BE2C (cell line): ENCODE results near the gene TRERF1.

Experiments
- DNase-seq: peaks from one replicate; pipeline ENCODE4 v3.0.0-alpha.2; 2020
- H3K27me3 ChIP-seq: fragments of 250-450 bp; sonication (Bioruptor Pico); 2 replicates; pipeline ENCODE4 v1.5.1; 2020; ENCODE audit warnings: mild to moderate bottlenecking
- H3K36me3 ChIP-seq: fragments of 250-450 bp; sonication (Bioruptor Pico); 2 replicates; pipeline ENCODE4 v1.5.1; 2020; ENCODE audit warnings: mild to moderate bottlenecking
- H3K4me1 ChIP-seq: fragments of 250-450 bp; sonication (Bioruptor Pico); 2 replicates; pipeline ENCODE4 v1.5.1; 2020
- H3K4me3 ChIP-seq: 2 replicates; pipeline ENCODE4 v1.5.1; 2011; ENCODE audit warnings: low read depth, low read length
- H3K9me3 ChIP-seq: fragments of 250-450 bp; sonication (Bioruptor Pico); 2 replicates; pipeline ENCODE4 v1.5.1; 2020
- CTCF ChIP-seq: IDR thresholded peaks from 2 replicates; pipeline ENCODE4 v1.5.1; 2012; ENCODE audit warnings: mild to moderate bottlenecking, low read depth, low read length

The TRERF1 gene

GRCh38 chr6:42403831-42404230 is 47.9 kb downstream of the TRERF1 start:
- no peaks in the 10 kb centered on the region for H3K36me3 ChIP-seq
- H3K4me1 ChIP-seq = peaks cover 3% of the 10 kb centered on the region; the same call in 1 of the 2 replicates
- no peak for DNase-seq
- H3K9me3 ChIP-seq = no peaks in the 10 kb centered on the region
- H3K27me3 ChIP-seq = no peaks in the 10 kb centered on the region
- H3K4me3 ChIP-seq = no peak overlapping the region
- TF ChIP-seq CTCF = no peak

GRCh38 chr6:42403421-42403820 is 48.3 kb downstream of the TRERF1 start:
- H3K27me3 ChIP-seq = no peaks in the 10 kb centered on the region
- 0 out of 2 replicates have a peak, but pooled peaks have one; percentile 11 for TF ChIP-seq CTCF
- peaks cover 3% of the 10 kb centered on the region; the same call in 1 of the 2 replicates for H3K4me1 ChIP-seq
- DNase-seq = no peak
- no peak overlapping the region for H3K4me3 ChIP-seq
- no peaks in the 10 kb centered on the region for H3K9me3 ChIP-seq
- no peaks in the 10 kb centered on the region for H3K36me3 ChIP-seq

GRCh38 chr6:42402184-42402583 is 49.5 kb downstream of the TRERF1 start:
- H3K36me3 ChIP-seq = no peaks in the 10 kb centered on the region
- H3K9me3 ChIP-seq = no peaks in the 10 kb centered on the region
- H3K27me3 ChIP-seq = no peaks in the 10 kb centered on the region
- DNase-seq = peak; percentile 70
- H3K4me1 ChIP-seq = peaks cover 3% of the 10 kb centered on the region; the same call in 1 of the 2 replicates
- H3K4me3 ChIP-seq = no peak overlapping the region
- TF ChIP-seq CTCF = no peak

GRCh38 chr6:42401613-42401951 is 50.1 kb downstream of the TRERF1 start:
- peaks cover 1% of the 10 kb centered on the region; the same call in 1 of the 2 replicates for H3K4me1 ChIP-seq
- DNase-seq = no peak

GRCh38 chr6:42400886-42401612 is 50.7 kb downstream of the TRERF1 start:
- no peaks in the 10 kb centered on the region for H3K9me3 ChIP-seq
- no peak for TF ChIP-seq CTCF

More at GRCh38 chr6:42401613-42401951, 50.1 kb downstream of the TRERF1 start:
- no peak for TF ChIP-seq CTCF
- Histone ChIP-seq H3K36me3 (no peaks in the 10 kb centered on the region), H3K27me3 (no peaks in the 10 kb centered on the region), H3K9me3 (no peaks in the 10 kb centered on the region), H3K4me3 (no peak overlapping the region)

GRCh38 chr6:42400061-42400760 is 51.5 kb downstream of the TRERF1 start:
- Histone ChIP-seq H3K36me3 (no peaks in the 10 kb centered on the region), H3K4me1 (no peaks in the 10 kb centered on the region; the same call in 1 of the 2 replicates), H3K4me3 (no peak overlapping the region), H3K27me3 (no peaks in the 10 kb centered on the region), H3K9me3 (no peaks in the 10 kb centered on the region)
- DNase-seq = no peak
- TF ChIP-seq CTCF = no peak

More at GRCh38 chr6:42400886-42401612, 50.7 kb downstream of the TRERF1 start:
- Histone ChIP-seq H3K4me3 (no peak overlapping the region), H3K4me1 (no peaks in the 10 kb centered on the region; the same call in 1 of the 2 replicates), H3K36me3 (no peaks in the 10 kb centered on the region), H3K27me3 (no peaks in the 10 kb centered on the region)
- DNase-seq = no peak
